CD4-positive, alpha-beta T cell treated with Interleukin-10 for 1 hour (primary cell): ENCODE data around the gene UBE2D2.
"Not testable (repeated sequence)": the region's sequence is repeated elsewhere in the genome, so short reads cannot be mapped to it uniquely, and the experiment has no call there.

Experiments
- DNase-seq: peaks from one replicate; pipeline ENCODE4 v3.0.0-alpha.2; 2020

Gene UBE2D2

GRCh38 chr5:139588116-139588515 lies 27.0 kb downstream of the UBE2D2 start:
- DNase-seq = not testable (repeated sequence)

- no peak for DNase-seq
These were observed 27.8 kb downstream of the UBE2D2 start for GRCh38 chr5:139588962-139589361.

GRCh38 chr5:139592289-139592688 lies 31.1 kb downstream of the UBE2D2 start:
- no peak for DNase-seq

GRCh38 chr5:139593076-139593475 lies 31.9 kb downstream of the UBE2D2 start:
- DNase-seq = not testable (repeated sequence)

GRCh38 chr5:139593716-139594319 lies 32.7 kb downstream of the UBE2D2 start:
- no peak for DNase-seq

GRCh38 chr5:139597134-139597533 lies 36.0 kb downstream of the UBE2D2 start:
- DNase-seq = no peak

- not testable (repeated sequence) for DNase-seq
These were observed 37.4 kb downstream of the UBE2D2 start for GRCh38 chr5:139598601-139598965.

- no peak for DNase-seq
These were observed 39.3 kb downstream of the UBE2D2 start for GRCh38 chr5:139600336-139600949.

GRCh38 chr5:139601429-139601828 lies 40.3 kb downstream of the UBE2D2 start:
- no peak for DNase-seq

- DNase-seq = not testable (repeated sequence)
These were observed 40.8 kb downstream of the UBE2D2 start for GRCh38 chr5:139601948-139602347.

- no peak for DNase-seq
These were observed 44.7 kb downstream of the UBE2D2 start for GRCh38 chr5:139605887-139606286.

- no peak for DNase-seq
These were observed 50.8 kb downstream of the UBE2D2 start for GRCh38 chr5:139611703-139612584.

GRCh38 chr5:139619861-139620260 lies 58.7 kb downstream of the UBE2D2 start:
- DNase-seq = no peak

- DNase-seq = not testable (repeated sequence)
These were observed 64.3 kb downstream of the UBE2D2 start for GRCh38 chr5:139625398-139625797.

GRCh38 chr5:139630855-139631254 lies 69.7 kb downstream of the UBE2D2 start:
- no peak for DNase-seq

- no peak for DNase-seq
These were observed 70.5 kb downstream of the UBE2D2 start for GRCh38 chr5:139631520-139632165.

- DNase-seq = peak; percentile 76
These were observed 72.3 kb downstream of the UBE2D2 start for GRCh38 chr5:139633295-139634027.

GRCh38 chr5:139634028-139634325 lies 72.8 kb downstream of the UBE2D2 start:
- no peak for DNase-seq

GRCh38 chr5:139634541-139634940 lies 73.4 kb downstream of the UBE2D2 start:
- no peak for DNase-seq

GRCh38 chr5:139635191-139635590 lies 74.1 kb downstream of the UBE2D2 start:
- no peak for DNase-seq

GRCh38 chr5:139635606-139636206 lies 74.6 kb downstream of the UBE2D2 start:
- DNase-seq = peak; percentile 39

GRCh38 chr5:139636207-139636792 lies 75.2 kb downstream of the UBE2D2 start:
- peak; percentile 80 for DNase-seq
